Transverse colon (tissue), 4 donors: ENCODE data around the gene SOBP.

Source experiments
- CTCF ChIP-seq, 5 experiments: fragments of 200-600 bp in 3 of 5; fragments of 450-650 bp in 2 of 5; sonication (generic) in 3 of 5; IDR thresholded peaks; 1 replicate in 2 of 5; 2 replicates in 3 of 5; pipeline ENCODE4 v1.5.1; 2016 to 2017; ENCODE audit warnings: antibody characterized with exemption in 5 of 5, inconsistent platforms in 3 of 5, mild to moderate bottlenecking in 2 of 5, moderate library complexity in 1 of 5
- EP300 ChIP-seq: sonication (generic); formaldehyde crosslinking; IDR thresholded peaks from one replicate; pipeline ENCODE4 v1.6.1; 2017; ENCODE audit warnings: antibody characterized with exemption, low read depth
- POLR2A ChIP-seq: fragments of 450-650 bp; IDR thresholded peaks from one replicate; pipeline ENCODE4 v1.6.1; 2016; ENCODE audit warnings: antibody characterized with exemption, mild to moderate bottlenecking, moderate library complexity
- POLR2AphosphoS5 ChIP-seq, 3 donors: sonication (generic); formaldehyde crosslinking; IDR thresholded peaks; one replicate each; pipeline ENCODE4 v1.6.1; 2016; ENCODE audit warnings: antibody characterized with exemption in 3 of 3

- no peak for TF ChIP-seq POLR2A
- no peak for TF ChIP-seq POLR2AphosphoS5 (IDR thresholded peaks at IDR 0.05)
- no peak for TF ChIP-seq CTCF (IDR thresholded peaks at IDR 0.05)
- TF ChIP-seq EP300: no peak
These were observed 128.8 kb downstream of the SOBP start for GRCh38 chr6:107618672-107619071.
